Measurements from ENCODE around the gene LIMK2. TPM values are rescaled to one million over a fixed set of nuclear protein-coding genes. Genes with fewer than 3 reads are reported as not detected.

The LIMK2 gene
- total RNA-seq, 1 experiment from 2014 or later, result 13.2 TPM

DNA sequence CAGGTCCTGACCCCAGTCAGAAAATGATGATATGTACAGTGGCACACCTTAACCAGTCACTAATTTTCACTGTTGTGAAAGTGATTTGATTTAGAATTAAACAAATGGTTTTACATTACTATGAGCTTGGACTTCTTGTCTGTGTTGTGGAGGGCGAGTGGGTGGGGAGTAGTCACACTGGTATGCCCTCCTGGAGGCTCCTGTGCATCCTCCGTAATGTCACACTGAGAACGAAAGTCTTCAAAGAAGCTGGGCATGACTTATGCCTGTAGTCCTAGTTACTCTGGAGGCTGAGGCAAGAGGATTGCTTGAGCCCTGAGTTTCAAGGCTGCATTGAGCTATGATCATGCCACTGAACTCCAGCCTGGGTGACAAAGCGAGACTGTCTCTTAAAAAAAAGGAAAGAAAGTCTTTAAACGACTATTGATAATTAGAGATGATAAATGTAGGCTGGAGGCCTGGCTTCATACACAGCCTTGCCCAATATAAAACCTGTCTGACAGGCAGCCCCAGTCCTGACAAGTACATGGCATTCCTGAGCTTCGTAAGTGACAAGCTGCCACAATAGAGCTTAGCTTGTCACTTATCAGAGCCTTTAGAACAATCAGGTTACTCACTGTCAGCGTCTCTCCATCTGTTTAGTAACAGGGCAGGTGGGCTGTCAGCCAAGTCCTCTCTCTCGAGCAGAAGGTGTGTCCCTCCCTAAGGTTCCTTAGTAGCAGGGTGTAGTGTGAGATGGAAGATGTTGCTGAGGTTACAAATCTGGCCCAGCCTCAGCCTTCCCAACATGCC is 5.0 kb upstream of the LIMK2 start:
- CTCF ChIA-PET, result interaction anchor here (0.5 to 0.7 kb wide), 2 partner anchors 100 to 260 kb away, joined by 3 to 5 read pairs; partner anchors contain the start of gene SELENOM
- Histone ChIP-seq H3K27me3 (ENCODE audit: low read length) (no peaks in the 10 kb centered on the region), H3K9ac (ENCODE audit: low read length) (no peak overlapping the region), H4K20me1 (ENCODE audit: low read length) (no peaks in the 10 kb centered on the region), H3K79me2 (ENCODE audit: low read length) (no peaks in the 10 kb centered on the region), H2AFZ (ENCODE audit: low read length) (no peak overlapping the region), H3K27ac (ENCODE audit: low read length) (0 out of 2 replicates have a peak overlapping the region, but pooled peaks have one; percentile 17), H3K4me1 (ENCODE audit: insufficient read depth, low read length) (peaks cover 10% of the 10 kb centered on the region), H3K4me2 (ENCODE audit: low read length) (peak overlapping the region; percentile 39), H3K36me3 (ENCODE audit: low read depth, low read length) (no peaks in the 10 kb centered on the region), H3K9me2 (replicated peaks; ENCODE audit: low read length) (no peaks in the 10 kb centered on the region), H3K9me3 (ENCODE audit: low read length) (no peaks in the 10 kb centered on the region), H3K4me3 (ENCODE audit: low read length) (no peak overlapping the region), H3F3A (ENCODE audit: low read length, unreplicated experiment) (no peaks in the 10 kb centered on the region)
- no TSS peak for BruUV-seq (replicated peaks)
- POLR2A ChIA-PET (ENCODE audit: unreplicated experiment), result interaction anchor here (0.5 to 0.6 kb wide), 2 partner anchors 18 to 103 kb away, joined by 4 to 5 read pairs; no protein-coding TSS in a partner anchor
- DNase-seq (peak; percentile 83), ATAC-seq (peak; percentile 67)
- intact Hi-C loops (cut with micrococcal nuclease), result no loop called here
- TF ChIP-seq CTCF (conservative IDR thresholded peaks at IDR 0.05; ENCODE audit: low read depth, low read length) (no peak), EZH2 (IDR thresholded peaks at IDR 0.05; ENCODE audit: low read length, unreplicated experiment) (no peak), EZH2phosphoT487 (IDR thresholded peaks at IDR 0.05; ENCODE audit: borderline replicate concordance, low read length) (no peak)

- TF ChIP-seq CTCF (conservative IDR thresholded peaks at IDR 0.05; ENCODE audit: low read depth, low read length) (no peak), EZH2 (IDR thresholded peaks at IDR 0.05; ENCODE audit: low read length, unreplicated experiment) (no peak)
- intact Hi-C loops (cut with micrococcal nuclease), result loop anchor here (10.0 kb wide), 1 partner anchor 64 kb away; no protein-coding TSS in a partner anchor
- POLR2A ChIA-PET (ENCODE audit: unreplicated experiment), result interaction anchor here (0.6 kb wide), 1 partner anchor 82 kb away, joined by 3 read pairs; no protein-coding TSS in a partner anchor
- H3K27me3 ChIP-seq (ENCODE audit: low read length), result no peaks in the 10 kb centered on the region
- no peak overlapping the region for H3K4me2 ChIP-seq (ENCODE audit: low read length)
- H3K36me3 ChIP-seq (ENCODE audit: low read depth, low read length), result no peaks in the 10 kb centered on the region
- H4K20me1 ChIP-seq (ENCODE audit: low read length), result no peaks in the 10 kb centered on the region
- DNase-seq (no peak), ATAC-seq (no peak)
- H3K9me3 ChIP-seq (ENCODE audit: low read length), result no peaks in the 10 kb centered on the region
- H3F3A ChIP-seq (ENCODE audit: low read length, unreplicated experiment), result no peaks in the 10 kb centered on the region
- H2AFZ ChIP-seq (ENCODE audit: low read length), result no peak overlapping the region
- H3K27ac ChIP-seq (ENCODE audit: low read length), result no peak overlapping the region
- H3K9ac ChIP-seq (ENCODE audit: low read length), result no peak overlapping the region
- CTCF ChIA-PET, result interaction anchor here (1.0 kb wide), 2 partner anchors 20 to 50 kb away, joined by 3 to 4 read pairs; no protein-coding TSS in a partner anchor
- BruUV-seq (replicated peaks), result no TSS peak
- H3K4me3 ChIP-seq (ENCODE audit: low read length), result no peak overlapping the region
- no peaks in the 10 kb centered on the region for H3K9me2 ChIP-seq (replicated peaks; ENCODE audit: low read length)
- peaks cover 13% of the 10 kb centered on the region for H3K79me2 ChIP-seq (ENCODE audit: low read length)
- H3K4me1 ChIP-seq (ENCODE audit: insufficient read depth, low read length), result peaks cover 17% of the 10 kb centered on the region
These were observed 1.3 kb upstream of the LIMK2 start for GRCh38 chr22:31210556-31211421.

All from PC-3 (cell line).